ENCODE data around the gene ADK. TPM values are rescaled to one million over a fixed set of nuclear protein-coding genes. Genes with fewer than 3 reads are reported as not detected.
A peak's percentile ranks its signal among the peaks of the same experiment; 100 is the strongest.

The ADK gene
- total and polyA plus RNA-seq, 2 of the 4 experiments (the other 2 are of a cell fraction), result 30.6 to 40.9 TPM

DNA sequence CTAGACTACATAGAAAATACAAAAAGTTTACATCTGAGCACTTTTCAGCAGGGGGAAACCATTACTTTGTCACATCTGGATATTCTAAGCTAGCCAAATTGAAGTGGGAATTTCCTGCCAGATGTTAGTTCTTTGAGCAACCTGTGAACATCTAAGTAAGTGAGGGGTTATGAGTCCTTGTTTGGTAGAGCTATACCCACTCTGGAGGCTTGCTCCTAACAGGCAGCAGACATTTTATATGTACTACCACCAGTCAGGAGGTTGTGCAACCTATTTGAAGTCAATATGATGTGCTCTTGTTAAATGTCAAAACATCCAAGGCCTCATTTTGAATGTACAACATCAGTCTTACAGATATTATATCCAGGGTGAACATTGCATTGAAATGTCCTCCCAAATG, 532.0 kb downstream of the ADK start:
- DNase-seq (peak; percentile 1), ATAC-seq (ENCODE audit: low read depth) (no peak)
- Histone ChIP-seq H4K8ac (ENCODE audit: low read depth in 2 of 2, low read length in 2 of 2) (no peak overlapping the region), H3K18ac (ENCODE audit: low read depth, low read length) (no peak overlapping the region), H2AFZ (replicated peaks; ENCODE audit: low read length, poor library complexity) (no peak overlapping the region), H3K4me2 (ENCODE audit: low read depth, low read length) (no peak overlapping the region), H3K9ac (ENCODE audit: low read depth, low read length) (no peak overlapping the region), H3K4me3 (ENCODE audit: insufficient read depth, low read depth, low read length) (no peak overlapping the region), H3K14ac (replicated peaks; ENCODE audit: low read depth, low read length) (no peak overlapping the region), H3K36me3 (ENCODE audit: control insufficient read depth, insufficient read depth, low read length) (no peaks in the 10 kb centered on the region), H4K20me1 (ENCODE audit: insufficient read depth, low read length) (no peaks in the 10 kb centered on the region), H3K23ac (ENCODE audit: low read depth, low read length) (no peak overlapping the region), H2BK20ac (ENCODE audit: low read depth, low read length) (no peak overlapping the region), H3K27me3 (ENCODE audit: control insufficient read depth, insufficient read depth, low read length) (no peaks in the 10 kb centered on the region), H4K91ac (ENCODE audit: insufficient read depth, low read depth, low read length) (no peak overlapping the region), H2BK120ac (ENCODE audit: low read depth, low read length) (no peak overlapping the region), H3K9me3 (ENCODE audit: control insufficient read depth, insufficient read depth, low read length) (no peaks in the 10 kb centered on the region), H3K79me1 (ENCODE audit: low read depth in 1 of 2, low read length in 2 of 2) (no peaks in the 10 kb centered on the region), H2BK15ac (ENCODE audit: low read depth, low read length) (no peak overlapping the region), H3K27ac (ENCODE audit: insufficient read depth, low read length) (no peak overlapping the region), H3K56ac (ENCODE audit: extremely low read depth, insufficient read depth, low read length) (no peak overlapping the region), H3K4ac (ENCODE audit: low read depth, low read length) (no peak overlapping the region), H2BK5ac (ENCODE audit: low read depth, low read length, poor library complexity, severe bottlenecking) (no peak overlapping the region), H4K5ac (ENCODE audit: low read depth, low read length) (no peak overlapping the region), H3K9me1 (ENCODE audit: insufficient read depth, low read length) (no peaks in the 10 kb centered on the region), H2AK5ac (ENCODE audit: low read depth, low read length) (no peak overlapping the region), H3K4me1 (ENCODE audit: control insufficient read depth, insufficient read depth, low read length) (peaks cover 3% of the 10 kb centered on the region; the same call in 1 of the 2 replicates), H2AK9ac (replicated peaks; ENCODE audit: low read depth, low read length, poor library complexity) (no peak overlapping the region)
- BruUV-seq (replicated peaks), result no TSS peak
- dilution Hi-C loops (cut with HindIII; ENCODE audit: low sequenced_read_pairs, unreplicated experiment), result no loop called here
- in situ Hi-C loops (cut with MboI; ENCODE audit: low sequenced_read_pairs), result no loop called here
- intact Hi-C loops (cut with micrococcal nuclease), result no loop called here
- TF ChIP-seq, protein P1, sequence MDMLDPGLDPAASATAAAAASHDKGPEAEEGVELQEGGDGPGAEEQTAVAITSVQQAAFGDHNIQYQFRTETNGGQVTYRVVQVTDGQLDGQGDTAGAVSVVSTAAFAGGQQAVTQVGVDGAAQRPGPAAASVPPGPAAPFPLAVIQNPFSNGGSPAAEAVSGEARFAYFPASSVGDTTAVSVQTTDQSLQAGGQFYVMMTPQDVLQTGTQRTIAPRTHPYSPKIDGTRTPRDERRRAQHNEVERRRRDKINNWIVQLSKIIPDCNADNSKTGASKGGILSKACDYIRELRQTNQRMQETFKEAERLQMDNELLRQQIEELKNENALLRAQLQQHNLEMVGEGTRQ (IDR thresholded peaks at IDR 0.05; ENCODE audit: low read depth, low read length), result no peak
- TF ChIP-seq CEBPB (IDR thresholded peaks at IDR 0.05; ENCODE audit: low read depth, low read length) (peak; percentile 28; the same call in 1 of the 2 replicates), MAFK (IDR thresholded peaks at IDR 0.05; ENCODE audit: low read depth, low read length) (no peak)
- CTCF ChIA-PET, result no interaction called here
- POLR2A ChIA-PET (ENCODE audit: unreplicated experiment), result no interaction called here

All from IMR-90 (cell line).